ENCODE measurements around the gene GCLC. TPM values are rescaled to one million over a fixed set of nuclear protein-coding genes. Genes with fewer than 3 reads are reported as not detected.
"Not testable (repeated sequence)": the region's sequence is repeated elsewhere in the genome, so short reads cannot be mapped to it uniquely, and the experiment has no call there.

Gene GCLC
- total RNA-seq, 1 experiment from 2014 or later = 33.5 TPM

DNA sequence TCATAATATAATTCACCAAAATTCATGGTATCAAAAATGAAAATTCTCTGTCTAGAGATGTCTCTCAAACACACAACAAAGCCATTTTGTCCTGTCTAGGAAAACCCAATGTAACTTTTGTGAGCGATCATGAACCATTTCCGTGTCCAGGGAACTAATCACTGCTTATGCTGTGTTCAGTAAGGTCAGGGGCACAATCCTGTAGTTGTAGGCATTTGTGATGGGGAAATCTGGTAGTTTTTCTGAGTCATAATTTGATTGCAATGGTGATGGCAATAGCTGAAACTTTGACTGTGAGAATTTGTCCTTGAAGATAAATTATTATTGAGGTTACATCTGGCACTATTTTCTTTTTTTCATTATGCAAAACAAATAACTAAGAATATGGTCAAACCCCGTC is 21.0 kb upstream of the GCLC start:
- Histone ChIP-seq H3K4me1 (ENCODE audit: insufficient read depth, low read length, poor library complexity, severe bottlenecking) (no peaks in the 10 kb centered on the region), H3K4me3 (ENCODE audit: low read depth, low read length, poor library complexity, severe bottlenecking) (no peak overlapping the region), H3K27me3 (replicated peaks; ENCODE audit: insufficient read depth, low read depth, low read length, poor library complexity) (no peaks in the 10 kb centered on the region), H3K9me3 (ENCODE audit: low read depth, low read length, poor library complexity, severe bottlenecking) (peaks cover 2% of the 10 kb centered on the region), H3K27ac (ENCODE audit: low read depth, low read length, poor library complexity, severe bottlenecking) (no peak overlapping the region), H3K36me3 (ENCODE audit: insufficient read depth, low read length, poor library complexity, severe bottlenecking) (no peaks in the 10 kb centered on the region)
- intact Hi-C loops (cut with micrococcal nuclease; ENCODE audit: unreplicated experiment) = no loop called here
- ChIA-PET CTCF (no interaction called here), POLR2A (ENCODE audit: low non-redundant PET) (no interaction called here)
- BruUV-seq (replicated peaks) = no TSS peak
- DNase-seq (ENCODE audit: low spot score) = no peak
- TF ChIP-seq, protein P1, sequence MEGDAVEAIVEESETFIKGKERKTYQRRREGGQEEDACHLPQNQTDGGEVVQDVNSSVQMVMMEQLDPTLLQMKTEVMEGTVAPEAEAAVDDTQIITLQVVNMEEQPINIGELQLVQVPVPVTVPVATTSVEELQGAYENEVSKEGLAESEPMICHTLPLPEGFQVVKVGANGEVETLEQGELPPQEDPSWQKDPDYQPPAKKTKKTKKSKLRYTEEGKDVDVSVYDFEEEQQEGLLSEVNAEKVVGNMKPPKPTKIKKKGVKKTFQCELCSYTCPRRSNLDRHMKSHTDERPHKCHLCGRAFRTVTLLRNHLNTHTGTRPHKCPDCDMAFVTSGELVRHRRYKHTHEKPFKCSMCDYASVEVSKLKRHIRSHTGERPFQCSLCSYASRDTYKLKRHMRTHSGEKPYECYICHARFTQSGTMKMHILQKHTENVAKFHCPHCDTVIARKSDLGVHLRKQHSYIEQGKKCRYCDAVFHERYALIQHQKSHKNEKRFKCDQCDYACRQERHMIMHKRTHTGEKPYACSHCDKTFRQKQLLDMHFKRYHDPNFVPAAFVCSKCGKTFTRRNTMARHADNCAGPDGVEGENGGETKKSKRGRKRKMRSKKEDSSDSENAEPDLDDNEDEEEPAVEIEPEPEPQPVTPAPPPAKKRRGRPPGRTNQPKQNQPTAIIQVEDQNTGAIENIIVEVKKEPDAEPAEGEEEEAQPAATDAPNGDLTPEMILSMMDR (conservative IDR thresholded peaks at IDR 0.05; ENCODE audit: low read depth, low read length) = no peak
- no peak for TF ChIP-seq EZH2 (IDR thresholded peaks at IDR 0.05; ENCODE audit: borderline replicate concordance, low read depth, low read length, poor library complexity, severe bottlenecking)

DNA sequence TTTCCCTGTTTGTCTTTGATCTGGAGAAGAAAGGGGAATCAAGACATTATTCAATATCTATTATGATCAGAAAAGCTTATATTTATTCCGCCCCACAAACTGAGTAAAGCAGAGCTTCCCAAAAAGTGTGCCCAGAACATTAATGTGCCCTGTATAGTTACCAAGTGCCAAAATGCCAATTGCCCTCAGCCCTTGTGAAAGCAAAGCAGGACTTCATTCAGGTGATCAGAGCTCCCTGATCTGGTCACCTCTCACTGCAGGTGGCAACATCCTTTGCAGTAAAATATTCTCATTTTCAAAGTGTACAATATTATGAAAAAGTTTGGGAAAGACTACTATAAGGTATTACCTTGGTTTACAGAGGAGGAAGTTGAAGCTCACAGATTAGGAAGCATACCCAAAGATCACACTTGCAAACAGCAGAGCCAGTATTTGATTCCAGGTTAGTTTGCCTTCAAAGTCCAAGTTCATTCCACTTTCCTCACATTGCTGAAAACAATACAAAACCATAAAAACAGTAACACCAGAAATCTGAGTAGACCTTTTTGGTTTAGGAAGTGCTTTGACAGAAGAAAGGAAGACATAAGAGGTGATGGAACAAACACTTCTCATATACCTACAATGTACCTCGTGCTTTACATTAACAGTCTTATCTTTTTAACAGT is 19.6 kb upstream of the GCLC start:
- POLR2A ChIA-PET (ENCODE audit: low non-redundant PET) = no interaction called here
- DNase-seq (ENCODE audit: low spot score) = no peak
- no peak for TF ChIP-seq EZH2 (IDR thresholded peaks at IDR 0.05; ENCODE audit: borderline replicate concordance, low read depth, low read length, poor library complexity, severe bottlenecking)
- TF ChIP-seq, protein P1 (conservative IDR thresholded peaks at IDR 0.05; ENCODE audit: low read depth, low read length) = no peak

GRCh38 chr6:53556986-53557715 is 12.2 kb upstream of the GCLC start:
- DNase-seq (ENCODE audit: low spot score) = no peak
- intact Hi-C loops (cut with micrococcal nuclease; ENCODE audit: unreplicated experiment) = no loop called here
- Histone ChIP-seq H3K27ac (ENCODE audit: low read depth, low read length, poor library complexity, severe bottlenecking) (no peak overlapping the region), H3K4me3 (ENCODE audit: low read depth, low read length, poor library complexity, severe bottlenecking) (no peak overlapping the region), H3K36me3 (ENCODE audit: insufficient read depth, low read length, poor library complexity, severe bottlenecking) (no peaks in the 10 kb centered on the region), H3K4me1 (ENCODE audit: insufficient read depth, low read length, poor library complexity, severe bottlenecking) (no peaks in the 10 kb centered on the region), H3K27me3 (replicated peaks; ENCODE audit: insufficient read depth, low read depth, low read length, poor library complexity) (no peaks in the 10 kb centered on the region), H3K9me3 (ENCODE audit: low read depth, low read length, poor library complexity, severe bottlenecking) (peaks cover 24% of the 10 kb centered on the region)
- BruUV-seq (replicated peaks) = no TSS peak
- ChIA-PET POLR2A (ENCODE audit: low non-redundant PET) (no interaction called here), CTCF (no interaction called here)
- no peak for TF ChIP-seq EZH2 (IDR thresholded peaks at IDR 0.05; ENCODE audit: borderline replicate concordance, low read depth, low read length, poor library complexity, severe bottlenecking)
- TF ChIP-seq, protein P1 (conservative IDR thresholded peaks at IDR 0.05; ENCODE audit: low read depth, low read length) = no peak

More for the DNA sequence above, 19.6 kb upstream of the GCLC start:
- Histone ChIP-seq H3K27me3 (replicated peaks; ENCODE audit: insufficient read depth, low read depth, low read length, poor library complexity) (no peaks in the 10 kb centered on the region), H3K4me3 (ENCODE audit: low read depth, low read length, poor library complexity, severe bottlenecking) (no peak overlapping the region), H3K36me3 (ENCODE audit: insufficient read depth, low read length, poor library complexity, severe bottlenecking) (no peaks in the 10 kb centered on the region), H3K4me1 (ENCODE audit: insufficient read depth, low read length, poor library complexity, severe bottlenecking) (no peaks in the 10 kb centered on the region), H3K27ac (ENCODE audit: low read depth, low read length, poor library complexity, severe bottlenecking) (no peak overlapping the region), H3K9me3 (ENCODE audit: low read depth, low read length, poor library complexity, severe bottlenecking) (peaks cover 11% of the 10 kb centered on the region)
- CTCF ChIA-PET = no interaction called here
- intact Hi-C loops (cut with micrococcal nuclease; ENCODE audit: unreplicated experiment) = no loop called here
- BruUV-seq (replicated peaks) = no TSS peak

DNA sequence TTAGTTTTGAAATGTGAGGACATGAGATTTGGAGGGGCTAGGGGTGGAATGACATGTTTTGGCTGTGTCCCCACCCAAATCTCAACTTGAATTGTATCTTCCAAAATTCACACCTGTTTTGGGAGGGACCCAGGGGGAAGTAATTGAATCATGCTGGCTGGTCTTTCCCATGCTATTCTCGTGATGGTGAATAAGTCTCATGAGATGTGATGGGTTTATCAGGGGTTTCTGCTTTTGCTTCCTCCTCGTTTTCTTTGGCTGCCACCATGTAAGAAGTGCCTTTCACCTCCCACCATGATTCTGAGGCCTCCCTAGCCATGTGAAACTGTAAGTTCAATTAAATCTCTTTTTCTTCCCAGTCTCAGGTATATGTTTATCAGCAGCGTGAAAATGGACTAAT is 8.7 kb upstream of the GCLC start:
- H3K36me3 ChIP-seq (ENCODE audit: insufficient read depth, low read length, poor library complexity, severe bottlenecking); H3K4me3 ChIP-seq (ENCODE audit: low read depth, low read length, poor library complexity, severe bottlenecking); POLR2A ChIA-PET (ENCODE audit: low non-redundant PET); H3K27ac ChIP-seq (ENCODE audit: low read depth, low read length, poor library complexity, severe bottlenecking); CTCF ChIA-PET; H3K9me3 ChIP-seq (ENCODE audit: low read depth, low read length, poor library complexity, severe bottlenecking); H3K4me1 ChIP-seq (ENCODE audit: insufficient read depth, low read length, poor library complexity, severe bottlenecking); DNase-seq (ENCODE audit: low spot score); BruUV-seq (replicated peaks); intact Hi-C loops (cut with micrococcal nuclease; ENCODE audit: unreplicated experiment); H3K27me3 ChIP-seq (replicated peaks; ENCODE audit: insufficient read depth, low read depth, low read length, poor library complexity): not testable (repeated sequence)

DNA sequence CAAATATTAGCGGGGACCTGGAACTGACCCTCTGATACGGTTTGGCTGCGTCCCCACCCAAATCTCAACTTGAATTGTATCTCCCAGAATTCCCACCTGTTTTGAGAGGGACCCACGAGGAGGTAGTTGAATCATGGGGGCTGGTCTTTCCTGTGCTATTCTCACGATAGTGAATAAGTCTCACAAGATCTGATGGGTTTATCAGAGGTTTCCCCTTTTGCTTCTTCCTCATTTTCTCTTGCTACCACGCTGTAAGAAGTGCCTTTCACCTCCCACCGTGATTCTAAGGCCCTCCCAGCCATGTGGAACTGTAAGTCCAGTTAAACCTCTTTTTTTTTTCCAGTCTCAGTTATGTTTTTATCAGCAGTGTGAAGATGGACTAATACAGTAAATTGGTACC is 6.8 kb upstream of the GCLC start:
- H3K36me3 ChIP-seq (ENCODE audit: insufficient read depth, low read length, poor library complexity, severe bottlenecking); H3K27me3 ChIP-seq (replicated peaks; ENCODE audit: insufficient read depth, low read depth, low read length, poor library complexity); H3K4me3 ChIP-seq (ENCODE audit: low read depth, low read length, poor library complexity, severe bottlenecking); intact Hi-C loops (cut with micrococcal nuclease; ENCODE audit: unreplicated experiment); H3K9me3 ChIP-seq (ENCODE audit: low read depth, low read length, poor library complexity, severe bottlenecking); CTCF ChIA-PET; BruUV-seq (replicated peaks); DNase-seq (ENCODE audit: low spot score); H3K4me1 ChIP-seq (ENCODE audit: insufficient read depth, low read length, poor library complexity, severe bottlenecking); H3K27ac ChIP-seq (ENCODE audit: low read depth, low read length, poor library complexity, severe bottlenecking); POLR2A ChIA-PET (ENCODE audit: low non-redundant PET): not testable (repeated sequence)

Data from A673 (cell line).